H9 (cell line): Measurements from ENCODE around the gene CACNA1G. TPM values are rescaled to one million over a fixed set of nuclear protein-coding genes. Genes with fewer than 3 reads are reported as not detected.

Experiments used
- DNase-seq: peaks from one replicate; pipeline ENCODE4 v3.0.0-alpha.2; 2017
- H2AFZ ChIP-seq: one replicate; pipeline ENCODE4 v1.6.1; 2013; ENCODE audit warnings: mild to moderate bottlenecking, low read length, control low read depth, moderate library complexity
- H2AK5ac ChIP-seq: 2 replicates; pipeline ENCODE4 v1.6.1; 2013; ENCODE audit warnings: low read length, control low read depth, mixed read lengths; ENCODE audit not compliant: insufficient read length
- H2BK120ac ChIP-seq: one replicate; pipeline ENCODE4 v1.6.1; 2013; ENCODE audit warnings: low read depth, mild to moderate bottlenecking, low read length, control low read depth, inconsistent platforms; ENCODE audit not compliant: poor library complexity, severe bottlenecking
- H2BK12ac ChIP-seq: 2 replicates; pipeline ENCODE4 v1.6.1; 2013; ENCODE audit warnings: low read length, control low read depth, mixed read lengths, low read depth; ENCODE audit not compliant: insufficient read length
- H2BK15ac ChIP-seq: 2 replicates; pipeline ENCODE4 v1.6.1; 2013; ENCODE audit warnings: low read depth, low read length, control low read depth
- H2BK20ac ChIP-seq: one replicate; pipeline ENCODE4 v1.6.1; 2013; ENCODE audit warnings: low read depth, mild to moderate bottlenecking, low read length, control low read depth, inconsistent platforms; ENCODE audit not compliant: poor library complexity, severe bottlenecking
- H2BK5ac ChIP-seq: 2 replicates; pipeline ENCODE4 v1.6.1; 2013; ENCODE audit warnings: low read length, control low read depth, mixed read lengths; ENCODE audit not compliant: insufficient read length
- H3K14ac ChIP-seq: 2 replicates; pipeline ENCODE4 v1.6.1; 2013; ENCODE audit warnings: low read length, control low read depth; ENCODE audit not compliant: insufficient read depth
- H3K18ac ChIP-seq: 2 replicates; pipeline ENCODE4 v1.6.1; 2013; ENCODE audit warnings: low read depth, mild to moderate bottlenecking, mixed read lengths, low read length, control low read depth; ENCODE audit not compliant: insufficient read length
- H3K23ac ChIP-seq: 2 replicates; pipeline ENCODE4 v1.6.1; 2013; ENCODE audit warnings: low read length, control low read depth, mixed read lengths, low read depth; ENCODE audit not compliant: insufficient read length
- H3K23me2 ChIP-seq: 2 replicates; pipeline ENCODE4 v1.6.1; 2013; ENCODE audit warnings: low read depth, mild to moderate bottlenecking, mixed read lengths, low read length, control low read depth; ENCODE audit not compliant: insufficient read length, poor library complexity, severe bottlenecking
- H3K27ac ChIP-seq: 2 replicates; pipeline ENCODE4 v1.5.1; 2013; ENCODE audit warnings: low read length, control low read depth, mixed read lengths, low read depth; ENCODE audit not compliant: insufficient read length
- H3K27me3 ChIP-seq: 2 replicates; pipeline ENCODE4 v1.6.1; 2013; ENCODE audit warnings: low read length, control low read depth, inconsistent platforms; ENCODE audit not compliant: insufficient read depth
- H3K4ac ChIP-seq: 2 replicates; pipeline ENCODE4 v1.6.1; 2013; ENCODE audit warnings: low read depth, mild to moderate bottlenecking, control low read depth, inconsistent platforms, low read length, moderate library complexity
- H3K4me1 ChIP-seq: 2 replicates; pipeline ENCODE4 v1.6.1; 2013; ENCODE audit warnings: low read length, control low read depth, inconsistent platforms; ENCODE audit not compliant: insufficient read depth
- H3K4me2 ChIP-seq: 2 replicates; pipeline ENCODE4 v1.6.1; 2013; ENCODE audit warnings: low read length, control low read depth, mixed read lengths; ENCODE audit not compliant: insufficient read length, insufficient read depth
- H3K56ac ChIP-seq: 2 replicates; pipeline ENCODE4 v1.6.1; 2013; ENCODE audit warnings: low read depth, mild to moderate bottlenecking, mixed read lengths, low read length, control low read depth; ENCODE audit not compliant: insufficient read length
- H3K79me1 ChIP-seq: 2 replicates; pipeline ENCODE4 v1.6.1; 2013; ENCODE audit warnings: low read depth, mild to moderate bottlenecking, moderate library complexity, low read length, control low read depth, inconsistent platforms; ENCODE audit not compliant: insufficient read depth, poor library complexity, severe bottlenecking
- H3K79me2 ChIP-seq: 2 replicates; pipeline ENCODE4 v1.6.1; 2013; ENCODE audit warnings: low read length, control low read depth, inconsistent platforms; ENCODE audit not compliant: insufficient read depth
- H3K9ac ChIP-seq: 2 replicates; pipeline ENCODE4 v1.6.1; 2013; ENCODE audit warnings: low read length, control low read depth, mixed read lengths; ENCODE audit not compliant: insufficient read length; ENCODE audit errors: extremely low read depth
- H3K9me3 ChIP-seq: one replicate; pipeline ENCODE4 v1.6.1; 2013; ENCODE audit warnings: low read depth, low read length, inconsistent platforms; ENCODE audit not compliant: control insufficient read depth
- H3T11ph ChIP-seq: one replicate; pipeline ENCODE4 v1.6.1; 2013; ENCODE audit warnings: mild to moderate bottlenecking, low read length, control low read depth, inconsistent platforms
- H4K20me1 ChIP-seq: one replicate; pipeline ENCODE4 v1.6.1; 2013; ENCODE audit not compliant: control insufficient read depth, insufficient read length, insufficient read depth
- H4K5ac ChIP-seq: 2 replicates; pipeline ENCODE4 v1.6.1; 2013; ENCODE audit warnings: low read depth, mild to moderate bottlenecking, mixed read lengths, low read length, control low read depth; ENCODE audit not compliant: insufficient read length
- H4K8ac ChIP-seq: replicated peaks from 2 replicates; pipeline ENCODE4 v1.6.1; 2013; ENCODE audit warnings: low read length, control low read depth, mixed read lengths, low read depth; ENCODE audit not compliant: insufficient read length
- H4K91ac ChIP-seq: 2 replicates; pipeline ENCODE4 v1.6.1; 2013; ENCODE audit warnings: low read depth, mild to moderate bottlenecking, moderate library complexity, mixed read lengths, low read length, control low read depth; ENCODE audit not compliant: insufficient read length
- H3K27ac Mint-ChIP-seq, 3 experiments: 2 replicates in 2 of 3; 3 replicates in 1 of 3; pipeline ENCODE4 v1.8.0; 2020 to 2021; ENCODE audit warnings: mixed read lengths in 3 of 3, mild to moderate bottlenecking in 1 of 3, moderate library complexity in 1 of 3
- H3K27me3 Mint-ChIP-seq: 2 replicates; pipeline ENCODE4 v1.8.0; 2021; ENCODE audit warnings: low read depth, mild to moderate bottlenecking, moderate library complexity, mixed read lengths
- H3K36me3 Mint-ChIP-seq, 3 experiments: 2 replicates in 2 of 3; 3 replicates in 1 of 3; pipeline ENCODE4 v1.8.0; 2020 to 2021; ENCODE audit warnings: low read depth in 3 of 3, mixed read lengths in 3 of 3; ENCODE audit not compliant: insufficient read depth in 1 of 3
- H3K4me1 Mint-ChIP-seq, 2 experiments: 2 replicates each; pipeline ENCODE4 v1.8.0; 2020; ENCODE audit warnings: mixed read lengths in 2 of 2
- H3K4me3 Mint-ChIP-seq, 2 experiments: 2 replicates in 1 of 2; 3 replicates in 1 of 2; pipeline ENCODE4 v1.8.0; 2020 to 2021; ENCODE audit warnings: mild to moderate bottlenecking in 2 of 2, mixed read lengths in 2 of 2, moderate library complexity in 1 of 2
- H3K9me3 Mint-ChIP-seq, 2 experiments: 2 replicates in 1 of 2; 3 replicates in 1 of 2; pipeline ENCODE4 v1.8.0; 2020; ENCODE audit warnings: mild to moderate bottlenecking in 2 of 2, mixed read lengths in 2 of 2, moderate library complexity in 1 of 2
- WGBS: extraction: QIAGEN DNeasy Blood & Tissue Kit; methylation state at CpG from one replicate; pipeline ENCODE4 v1.1.7; 2013; ENCODE audit warnings: missing lambda C conversion rate, low lambda C conversion rate, mixed read lengths; ENCODE audit not compliant: insufficient read length; ENCODE audit errors: extremely low coverage; 5-methylcytosine and 5-hydroxymethylcytosine counted together
- total RNA-seq: library from RNA; stranded (reverse); gene quantifications from 2 replicates; pipeline ENCODE4 v1.2.1, GENCODE V29; 2021
- TF ChIP-seq, protein P1 (sequence below): fragments of 200-600 bp; sonication (generic); conservative IDR thresholded peaks from 3 replicates; pipeline ENCODE4 v1.8.0; 2021; ENCODE audit warnings: antibody characterized with exemption, mild to moderate bottlenecking

CACNA1G gene
- total RNA-seq, 1 experiment from 2014 or later = 1.5 TPM

DNA sequence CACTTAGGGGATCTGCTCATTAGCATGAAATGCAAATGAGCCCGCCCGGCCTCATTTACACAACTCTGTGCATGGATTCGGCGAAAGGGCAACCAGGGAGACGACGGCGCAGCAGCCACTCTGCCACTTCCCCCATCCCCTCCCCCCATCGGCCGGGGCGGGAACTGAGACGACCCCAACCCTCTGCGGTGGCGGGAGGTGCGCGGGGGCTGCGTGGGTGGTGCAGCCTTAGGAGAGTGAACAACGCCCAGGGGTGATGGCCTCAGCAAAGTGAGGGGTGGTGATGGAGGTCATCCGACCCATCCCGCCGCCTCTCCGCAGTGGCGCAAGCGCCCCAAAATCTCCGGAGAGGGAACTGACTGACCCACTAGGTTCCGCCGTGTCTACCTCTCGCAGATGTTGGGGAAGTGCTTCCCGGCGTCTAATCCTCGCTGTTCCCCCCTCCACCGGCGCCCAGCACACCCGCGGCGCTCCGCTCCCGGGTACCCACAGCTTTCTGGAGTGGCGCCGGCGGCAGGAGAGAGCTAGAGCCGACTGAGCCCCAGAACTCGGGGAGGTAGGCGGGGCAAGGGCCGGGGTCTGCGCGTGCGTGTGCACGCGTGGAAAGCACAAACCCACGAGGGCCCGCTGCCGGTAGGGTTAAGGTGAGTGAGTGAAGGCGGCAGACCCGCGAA is 1.4 kb upstream of the CACNA1G start:
- Histone ChIP-seq H3K14ac (no peak overlapping the region), H3T11ph (no peak overlapping the region), H3K9ac (no peak overlapping the region), H3K23ac (no peak overlapping the region), H4K91ac (no peak overlapping the region), H2BK12ac (no peak overlapping the region), H4K8ac (no peak overlapping the region), H3K18ac (no peak overlapping the region), H3K79me1 (no peaks in the 10 kb centered on the region), H3K79me2 (no peaks in the 10 kb centered on the region), H2BK15ac (no peak overlapping the region), H3K4me2 (peak overlapping the region; percentile 74), H2BK120ac (no peak overlapping the region), H3K56ac (no peak overlapping the region), H2AK5ac (no peak overlapping the region), H3K4me1 (no peaks in the 10 kb centered on the region; the same call in 1 of the 2 replicates), H2BK5ac (no peak overlapping the region), H4K5ac (no peak overlapping the region), H4K20me1 (no peaks in the 10 kb centered on the region), H2AFZ (no peak overlapping the region), H3K27ac (no peak overlapping the region), H2BK20ac (no peak overlapping the region), H3K23me2 (peaks cover 26% of the 10 kb centered on the region), H3K9me3 (no peaks in the 10 kb centered on the region), H3K27me3 (peaks cover 34% of the 10 kb centered on the region), H3K4ac (no peak overlapping the region)
- H3K36me3 Mint-ChIP-seq = no peaks in the 10 kb centered on the region; a peak in 1 of 7 replicates
- peak overlapping the region; percentile 72 to 92 for H3K4me3 Mint-ChIP-seq
- peaks cover 71% of the 10 kb centered on the region for H3K27me3 Mint-ChIP-seq
- peaks cover 15 to 33% of the 10 kb centered on the region in 2 experiments for H3K4me1 Mint-ChIP-seq
- TF ChIP-seq, protein P1, sequence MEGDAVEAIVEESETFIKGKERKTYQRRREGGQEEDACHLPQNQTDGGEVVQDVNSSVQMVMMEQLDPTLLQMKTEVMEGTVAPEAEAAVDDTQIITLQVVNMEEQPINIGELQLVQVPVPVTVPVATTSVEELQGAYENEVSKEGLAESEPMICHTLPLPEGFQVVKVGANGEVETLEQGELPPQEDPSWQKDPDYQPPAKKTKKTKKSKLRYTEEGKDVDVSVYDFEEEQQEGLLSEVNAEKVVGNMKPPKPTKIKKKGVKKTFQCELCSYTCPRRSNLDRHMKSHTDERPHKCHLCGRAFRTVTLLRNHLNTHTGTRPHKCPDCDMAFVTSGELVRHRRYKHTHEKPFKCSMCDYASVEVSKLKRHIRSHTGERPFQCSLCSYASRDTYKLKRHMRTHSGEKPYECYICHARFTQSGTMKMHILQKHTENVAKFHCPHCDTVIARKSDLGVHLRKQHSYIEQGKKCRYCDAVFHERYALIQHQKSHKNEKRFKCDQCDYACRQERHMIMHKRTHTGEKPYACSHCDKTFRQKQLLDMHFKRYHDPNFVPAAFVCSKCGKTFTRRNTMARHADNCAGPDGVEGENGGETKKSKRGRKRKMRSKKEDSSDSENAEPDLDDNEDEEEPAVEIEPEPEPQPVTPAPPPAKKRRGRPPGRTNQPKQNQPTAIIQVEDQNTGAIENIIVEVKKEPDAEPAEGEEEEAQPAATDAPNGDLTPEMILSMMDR = no peak
- no CpG with 5 or more reads among the region's 55 CpGs for WGBS
- DNase-seq = peak; percentile 88
- no peak overlapping the region for H3K27ac Mint-ChIP-seq
- no peaks in the 10 kb centered on the region for H3K9me3 Mint-ChIP-seq
